Chondrocyte (in vitro differentiated cells): ENCODE results near the gene STK32C. TPM values are rescaled to one million over a fixed set of nuclear protein-coding genes. Genes with fewer than 3 reads are reported as not detected.

Experiments used
- DNase-seq: peaks from one replicate; pipeline ENCODE4 v3.0.0; 2021; ENCODE audit warnings: mixed read lengths, low spot score
- H3K27ac Mint-ChIP-seq: one replicate; pipeline ENCODE4 v1.8.0; 2021; ENCODE audit warnings: mild to moderate bottlenecking, moderate library complexity, mixed read lengths; ENCODE audit not compliant: unreplicated experiment
- H3K27me3 Mint-ChIP-seq: 2 replicates; pipeline ENCODE4 v1.8.0; 2021; ENCODE audit warnings: low read depth, mixed read lengths
- H3K36me3 Mint-ChIP-seq: 2 replicates; pipeline ENCODE4 v1.8.0; 2021; ENCODE audit warnings: low read depth, mixed read lengths
- H3K4me1 Mint-ChIP-seq: 2 replicates; pipeline ENCODE4 v1.8.0; 2021; ENCODE audit warnings: low read depth, mild to moderate bottlenecking, mixed read lengths
- H3K4me3 Mint-ChIP-seq: one replicate; pipeline ENCODE4 v1.8.0; 2021; ENCODE audit warnings: mild to moderate bottlenecking, moderate library complexity, mixed read lengths; ENCODE audit not compliant: unreplicated experiment
- H3K9me3 Mint-ChIP-seq: 2 replicates; pipeline ENCODE4 v1.8.0; 2021; ENCODE audit warnings: low read depth, mixed read lengths
- total RNA-seq: library from RNA; stranded (reverse); gene quantifications from 3 replicates; pipeline ENCODE4 v1.2.1, GENCODE V29; 2021
- TF ChIP-seq, protein P1 (sequence below): fragments of 200-600 bp; sonication (generic); IDR thresholded peaks from 2 replicates; pipeline ENCODE4 v1.5.0; 2021; ENCODE audit warnings: antibody characterized with exemption, mild to moderate bottlenecking, moderate library complexity

Gene STK32C
- total RNA-seq, 1 donor from 2014 or later: 17.9 TPM

DNA sequence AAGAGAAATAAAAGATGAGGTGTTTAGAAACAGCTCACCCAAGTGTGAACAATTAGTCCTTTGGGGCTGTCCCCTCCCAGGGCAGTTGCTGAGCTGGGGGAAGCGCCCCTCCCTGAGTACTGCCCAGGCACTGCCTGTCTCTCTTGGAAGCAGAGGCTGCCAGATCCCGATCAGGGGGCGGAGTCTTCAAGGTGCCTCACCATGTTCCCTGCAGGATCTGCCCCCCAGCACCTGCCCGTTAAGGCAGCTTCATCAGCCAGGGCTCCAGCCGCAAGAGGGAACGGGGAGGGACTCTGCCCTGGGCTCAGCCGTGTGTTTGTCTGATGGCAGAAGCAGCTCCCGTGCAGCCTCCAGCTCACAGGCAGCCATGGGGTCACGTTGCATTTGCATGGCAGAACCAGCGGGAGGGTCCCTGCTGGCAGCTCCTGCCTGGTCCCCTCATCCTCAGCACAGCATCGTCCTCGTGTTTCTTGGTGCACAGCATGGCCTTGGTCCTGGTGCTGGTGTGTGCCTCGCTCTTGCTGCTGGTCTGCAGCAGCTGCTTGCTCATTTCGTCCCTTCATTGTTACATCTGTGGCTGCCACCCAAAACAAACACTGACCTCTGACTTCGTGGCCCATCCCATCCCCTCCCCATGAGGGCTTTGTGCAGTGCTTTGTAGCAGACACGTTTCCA is 131.7 kb downstream of the STK32C start:
- Mint-ChIP-seq H3K36me3 (no peaks in the 10 kb centered on the region), H3K4me3 (no peak overlapping the region), H3K9me3 (no peaks in the 10 kb centered on the region), H3K4me1 (peaks cover 3% of the 10 kb centered on the region), H3K27ac (no peak overlapping the region), H3K27me3 (peaks cover 62% of the 10 kb centered on the region)
- TF ChIP-seq, protein P1, sequence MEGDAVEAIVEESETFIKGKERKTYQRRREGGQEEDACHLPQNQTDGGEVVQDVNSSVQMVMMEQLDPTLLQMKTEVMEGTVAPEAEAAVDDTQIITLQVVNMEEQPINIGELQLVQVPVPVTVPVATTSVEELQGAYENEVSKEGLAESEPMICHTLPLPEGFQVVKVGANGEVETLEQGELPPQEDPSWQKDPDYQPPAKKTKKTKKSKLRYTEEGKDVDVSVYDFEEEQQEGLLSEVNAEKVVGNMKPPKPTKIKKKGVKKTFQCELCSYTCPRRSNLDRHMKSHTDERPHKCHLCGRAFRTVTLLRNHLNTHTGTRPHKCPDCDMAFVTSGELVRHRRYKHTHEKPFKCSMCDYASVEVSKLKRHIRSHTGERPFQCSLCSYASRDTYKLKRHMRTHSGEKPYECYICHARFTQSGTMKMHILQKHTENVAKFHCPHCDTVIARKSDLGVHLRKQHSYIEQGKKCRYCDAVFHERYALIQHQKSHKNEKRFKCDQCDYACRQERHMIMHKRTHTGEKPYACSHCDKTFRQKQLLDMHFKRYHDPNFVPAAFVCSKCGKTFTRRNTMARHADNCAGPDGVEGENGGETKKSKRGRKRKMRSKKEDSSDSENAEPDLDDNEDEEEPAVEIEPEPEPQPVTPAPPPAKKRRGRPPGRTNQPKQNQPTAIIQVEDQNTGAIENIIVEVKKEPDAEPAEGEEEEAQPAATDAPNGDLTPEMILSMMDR: no peak
- peak; percentile 81 for DNase-seq

GRCh38 chr10:132175408-132175807 is 132.3 kb downstream of the STK32C start:
- DNase-seq: peak; percentile 61
- H3K36me3 Mint-ChIP-seq: no peaks in the 10 kb centered on the region
- H3K27ac Mint-ChIP-seq: no peak overlapping the region
- H3K27me3 Mint-ChIP-seq: peaks cover 63% of the 10 kb centered on the region
- no peaks in the 10 kb centered on the region for H3K9me3 Mint-ChIP-seq
- no peak overlapping the region for H3K4me3 Mint-ChIP-seq
- H3K4me1 Mint-ChIP-seq: peaks cover 3% of the 10 kb centered on the region
- TF ChIP-seq, protein P1: no peak

- no peak overlapping the region for H3K4me3 Mint-ChIP-seq
- TF ChIP-seq, protein P1: no peak
- no peaks in the 10 kb centered on the region for H3K36me3 Mint-ChIP-seq
- peak; percentile 30 for DNase-seq
- no peak overlapping the region for H3K27ac Mint-ChIP-seq
- H3K27me3 Mint-ChIP-seq: peaks cover 62% of the 10 kb centered on the region
- H3K9me3 Mint-ChIP-seq: no peaks in the 10 kb centered on the region
- peaks cover 3% of the 10 kb centered on the region for H3K4me1 Mint-ChIP-seq
These were observed 133.5 kb downstream of the STK32C start for GRCh38 chr10:132174237-132174636.

DNA sequence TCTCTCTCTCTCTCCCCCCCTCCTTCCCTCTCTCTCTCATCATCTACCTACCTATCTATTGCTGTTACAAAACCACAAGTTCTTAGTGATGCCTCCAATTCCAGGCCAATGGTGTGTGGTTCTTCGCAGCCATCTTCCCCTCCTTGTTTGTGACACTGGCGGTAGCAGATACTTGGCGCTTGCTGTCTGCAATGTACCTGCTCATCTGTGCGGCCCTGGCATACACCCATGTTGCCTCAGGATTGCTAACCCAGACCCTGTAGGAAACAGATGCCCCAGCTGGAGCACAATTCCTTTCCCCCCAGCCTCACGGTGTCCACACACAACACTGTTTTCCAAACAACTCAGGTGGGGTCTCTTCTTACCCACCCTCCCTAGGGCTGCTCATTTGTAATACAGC is 134.6 kb downstream of the STK32C start:
- Mint-ChIP-seq H3K36me3 (peaks cover 3% of the 10 kb centered on the region), H3K9me3 (no peaks in the 10 kb centered on the region), H3K4me1 (peaks cover 3% of the 10 kb centered on the region), H3K27me3 (peaks cover 58% of the 10 kb centered on the region), H3K27ac (no peak overlapping the region), H3K4me3 (no peak overlapping the region)
- DNase-seq: peak; percentile 39
- TF ChIP-seq, protein P1: no peak

DNA sequence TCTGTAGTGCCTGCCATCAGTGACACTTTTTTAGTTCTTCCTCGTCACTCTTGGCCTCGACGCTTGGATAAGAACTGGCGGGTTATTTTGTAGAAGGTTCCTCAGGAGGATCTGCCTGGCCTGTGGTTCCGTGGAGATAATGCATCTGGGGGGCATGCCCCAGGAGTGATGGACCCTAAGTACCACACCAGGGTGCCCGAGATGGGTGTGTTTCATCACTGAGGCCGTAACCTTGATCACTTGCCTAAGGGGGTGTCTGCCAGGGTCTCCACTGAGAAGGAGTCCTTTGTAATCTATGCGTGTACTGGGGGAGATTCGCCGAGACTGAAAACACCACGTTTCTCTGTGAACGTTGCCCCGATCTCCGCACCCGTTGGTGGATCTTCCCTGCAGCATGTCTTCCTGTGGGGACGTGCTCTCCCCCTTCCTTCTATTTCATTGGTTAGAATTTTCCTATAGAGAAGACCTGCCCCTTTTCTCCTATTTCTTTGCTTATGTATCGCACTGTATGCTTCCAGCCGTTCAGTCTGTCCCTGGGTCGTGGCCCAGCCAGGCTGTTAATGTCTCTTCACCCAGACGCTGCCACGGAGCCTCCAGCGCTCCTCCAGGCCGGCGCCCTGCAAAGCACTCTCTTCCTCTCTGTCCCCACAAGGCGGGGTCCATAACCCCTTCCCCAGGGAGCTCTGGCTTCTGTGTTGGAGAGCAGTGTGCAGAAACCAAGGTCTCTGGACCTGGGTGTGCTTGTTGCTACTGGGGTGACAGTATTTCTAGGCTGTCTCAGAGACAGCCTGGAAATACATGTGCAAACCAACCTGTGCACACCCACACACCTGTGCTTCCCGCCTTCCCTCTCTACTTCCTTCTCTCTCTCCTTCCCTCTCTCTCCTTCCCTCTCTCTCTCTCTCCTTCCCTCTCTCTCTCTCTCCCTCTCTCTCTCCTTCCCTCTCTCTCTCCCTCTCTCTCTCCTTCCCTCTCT is 135.4 kb downstream of the STK32C start:
- peaks cover 50% of the 10 kb centered on the region for H3K27me3 Mint-ChIP-seq

More for the DNA sequence above, 135.4 kb downstream of the STK32C start:
- DNase-seq: peak; percentile 47
- Mint-ChIP-seq H3K9me3 (no peaks in the 10 kb centered on the region), H3K27ac (no peak overlapping the region), H3K4me3 (no peak overlapping the region), H3K36me3 (peaks cover 3% of the 10 kb centered on the region), H3K4me1 (peaks cover 3% of the 10 kb centered on the region)
- TF ChIP-seq, protein P1: no peak
